Muscle of leg (tissue), 11 donors: ENCODE measurements around the gene COL5A1. TPM values are rescaled to one million over a fixed set of nuclear protein-coding genes. Genes with fewer than 3 reads are reported as not detected.

ENCODE experiments used
- DNase-seq: peaks from one replicate; pipeline ENCODE4 v3.0.0; 2013
- H3K27ac ChIP-seq: one replicate; pipeline ENCODE4 v1.5.1; 2013; ENCODE audit warnings: mild to moderate bottlenecking, low read length, control low read depth
- H3K27me3 ChIP-seq: one replicate; pipeline ENCODE4 v1.6.1; 2013; ENCODE audit warnings: low read length; ENCODE audit not compliant: control insufficient read depth, insufficient read depth
- H3K36me3 ChIP-seq: one replicate; pipeline ENCODE4 v1.6.1; 2013; ENCODE audit warnings: low read length; ENCODE audit not compliant: control insufficient read depth, insufficient read depth
- H3K4me1 ChIP-seq: one replicate; pipeline ENCODE4 v1.6.1; 2013; ENCODE audit warnings: low read length; ENCODE audit not compliant: control insufficient read depth, insufficient read depth
- H3K4me3 ChIP-seq: one replicate; pipeline ENCODE4 v1.5.1; 2013; ENCODE audit warnings: low read length, control low read depth
- H3K9me3 ChIP-seq: replicated peaks from 2 replicates; pipeline ENCODE4 v1.6.1; 2013; ENCODE audit warnings: low read depth, low read length; ENCODE audit not compliant: control insufficient read depth
- WGBS: methylation state at CpG from one replicate; pipeline ENCODE4 v1.1.5; 2013; ENCODE audit warnings: missing lambda C conversion rate; ENCODE audit not compliant: insufficient coverage; 5-methylcytosine and 5-hydroxymethylcytosine counted together
- polyA plus RNA-seq, 8 donors: library from polyadenylated mRNA; unstranded; fragments of 120-200 nt; gene quantifications; one replicate each; pipeline versions ENCODE4 v1.2.1 to v1.2.3, GENCODE V29; 2013; ENCODE audit warnings: inconsistent platforms in 1 of 8, low replicate concordance in 1 of 8; ENCODE audit not compliant: insufficient read length in 8 of 8, insufficient read depth in 1 of 8
- total RNA-seq: library from RNA; stranded (reverse); fragments of 120-200 nt; gene quantifications from one replicate; pipeline ENCODE4 v1.2.4, GENCODE V29; 2013

COL5A1 gene
- total and polyA plus RNA-seq, 9 donors, result 293 to 921 (median 564) TPM

- H3K9me3 ChIP-seq, result no peaks in the 10 kb centered on the region
- H3K36me3 ChIP-seq, result peaks cover 76% of the 10 kb centered on the region
- peak overlapping the region; percentile 65 for H3K27ac ChIP-seq
- 59% methylated on average over 23 of the region's 23 CpGs for WGBS
- H3K27me3 ChIP-seq, result no peaks in the 10 kb centered on the region
- DNase-seq, result peak; percentile 79
- peaks cover 30% of the 10 kb centered on the region for H3K4me1 ChIP-seq
- no peak overlapping the region for H3K4me3 ChIP-seq
Measured at GRCh38 chr9:134785325-134786108, 143.9 kb downstream of the COL5A1 start.

DNA sequence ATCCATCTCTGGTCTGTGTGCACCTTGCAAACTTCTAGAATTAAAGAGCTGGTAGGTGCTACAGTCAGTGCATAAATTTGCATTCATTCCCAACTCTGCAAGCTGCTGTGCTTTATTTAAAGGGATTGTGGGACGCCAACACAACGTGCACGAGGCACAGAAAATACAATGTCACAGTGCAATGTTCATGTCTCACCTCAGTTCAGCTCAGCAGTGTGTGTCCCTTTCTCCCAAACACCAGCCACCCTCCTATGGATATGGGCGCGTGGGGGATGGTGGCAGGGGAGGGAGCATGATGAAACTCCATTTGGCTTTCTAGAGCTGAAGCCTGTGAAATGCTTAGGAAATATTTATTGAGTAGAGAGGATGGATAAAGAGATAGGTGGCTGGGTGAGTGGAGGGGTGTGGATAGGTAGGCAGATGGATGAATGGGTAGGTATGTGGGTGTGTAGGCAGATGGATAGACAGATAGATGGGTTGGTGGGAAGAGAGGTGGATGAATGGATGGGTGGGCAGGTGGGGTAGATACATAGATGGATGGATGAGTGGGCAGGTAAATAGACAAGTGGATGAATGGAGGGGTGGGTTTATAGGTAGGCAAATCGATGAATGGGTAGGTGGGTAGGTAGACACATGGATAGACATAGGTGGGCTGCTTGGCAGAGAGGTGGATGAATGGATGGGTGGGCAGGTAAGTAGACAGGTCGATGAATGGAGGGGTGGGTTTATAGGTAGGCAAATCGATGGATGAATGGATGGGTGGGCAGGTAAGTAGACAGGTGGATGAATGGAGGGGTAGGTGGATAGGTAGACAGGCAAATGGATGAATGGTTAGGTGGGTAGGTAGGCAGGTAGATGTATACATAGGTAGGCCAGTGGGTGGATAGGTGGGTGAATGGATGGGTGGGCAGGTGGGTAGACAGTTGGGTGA lies 146.3 kb downstream of the COL5A1 start:
- H3K27ac ChIP-seq, result no peak overlapping the region
- H3K36me3 ChIP-seq, result peaks cover 74% of the 10 kb centered on the region
- WGBS, result 95% methylated on average over 4 of the region's 8 CpGs

GRCh38 chr9:134789168-134789567 lies 147.6 kb downstream of the COL5A1 start:
- Histone ChIP-seq H3K27ac (peak overlapping the region; percentile 42), H3K27me3 (no peaks in the 10 kb centered on the region), H3K4me1 (peaks cover 26% of the 10 kb centered on the region), H3K4me3 (no peak overlapping the region), H3K9me3 (no peaks in the 10 kb centered on the region), H3K36me3 (peaks cover 67% of the 10 kb centered on the region)
- no peak for DNase-seq
- WGBS, result 54% methylated on average over 6 of the region's 8 CpGs

More for the DNA sequence above, 146.3 kb downstream of the COL5A1 start:
- H3K9me3 ChIP-seq, result no peaks in the 10 kb centered on the region
- no peak for DNase-seq
- peaks cover 29% of the 10 kb centered on the region for H3K4me1 ChIP-seq
- H3K27me3 ChIP-seq, result no peaks in the 10 kb centered on the region
- H3K4me3 ChIP-seq, result no peak overlapping the region

DNA sequence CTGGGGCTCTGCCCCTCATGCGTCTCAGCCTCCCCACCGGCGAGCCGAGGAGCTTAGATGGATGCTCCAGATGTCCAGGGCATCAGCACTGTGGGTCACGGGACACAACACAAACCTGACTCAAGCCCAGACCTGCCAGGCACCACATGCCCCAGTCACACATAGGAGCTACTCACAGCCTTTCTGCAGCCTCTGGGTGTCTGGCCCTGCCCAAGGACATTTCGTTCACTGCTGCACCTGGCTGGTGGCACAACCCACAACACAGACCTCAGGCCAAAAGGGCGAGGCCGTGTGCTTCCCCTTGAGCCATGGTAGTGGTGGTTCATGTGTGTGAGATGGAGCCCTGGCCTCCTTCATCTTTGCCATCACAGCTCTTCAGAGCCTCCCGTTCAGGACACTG lies 149.4 kb downstream of the COL5A1 start:
- Histone ChIP-seq H3K4me1 (peaks cover 11% of the 10 kb centered on the region), H3K4me3 (no peak overlapping the region), H3K27me3 (no peaks in the 10 kb centered on the region), H3K9me3 (no peaks in the 10 kb centered on the region), H3K36me3 (peaks cover 66% of the 10 kb centered on the region), H3K27ac (no peak overlapping the region)
- DNase-seq, result no peak
- 74% methylated on average over 6 of the region's 9 CpGs for WGBS

GRCh38 chr9:134792627-134793026 lies 151.0 kb downstream of the COL5A1 start:
- H3K4me1 ChIP-seq, result peaks cover 11% of the 10 kb centered on the region
- no peaks in the 10 kb centered on the region for H3K27me3 ChIP-seq
- 84% methylated on average over 6 of the region's 21 CpGs for WGBS
- H3K4me3 ChIP-seq, result no peak overlapping the region
- no peaks in the 10 kb centered on the region for H3K9me3 ChIP-seq
- H3K27ac ChIP-seq, result no peak overlapping the region
- peaks cover 66% of the 10 kb centered on the region for H3K36me3 ChIP-seq
- no peak for DNase-seq

GRCh38 chr9:134793288-134794188 lies 151.9 kb downstream of the COL5A1 start:
- 79% methylated on average over 11 of the region's 23 CpGs for WGBS
- Histone ChIP-seq H3K27ac (peak overlapping the region; percentile 17), H3K36me3 (peaks cover 74% of the 10 kb centered on the region), H3K27me3 (no peaks in the 10 kb centered on the region), H3K4me3 (no peak overlapping the region), H3K9me3 (no peaks in the 10 kb centered on the region), H3K4me1 (peaks cover 11% of the 10 kb centered on the region)
- peak; percentile 56 for DNase-seq

DNA sequence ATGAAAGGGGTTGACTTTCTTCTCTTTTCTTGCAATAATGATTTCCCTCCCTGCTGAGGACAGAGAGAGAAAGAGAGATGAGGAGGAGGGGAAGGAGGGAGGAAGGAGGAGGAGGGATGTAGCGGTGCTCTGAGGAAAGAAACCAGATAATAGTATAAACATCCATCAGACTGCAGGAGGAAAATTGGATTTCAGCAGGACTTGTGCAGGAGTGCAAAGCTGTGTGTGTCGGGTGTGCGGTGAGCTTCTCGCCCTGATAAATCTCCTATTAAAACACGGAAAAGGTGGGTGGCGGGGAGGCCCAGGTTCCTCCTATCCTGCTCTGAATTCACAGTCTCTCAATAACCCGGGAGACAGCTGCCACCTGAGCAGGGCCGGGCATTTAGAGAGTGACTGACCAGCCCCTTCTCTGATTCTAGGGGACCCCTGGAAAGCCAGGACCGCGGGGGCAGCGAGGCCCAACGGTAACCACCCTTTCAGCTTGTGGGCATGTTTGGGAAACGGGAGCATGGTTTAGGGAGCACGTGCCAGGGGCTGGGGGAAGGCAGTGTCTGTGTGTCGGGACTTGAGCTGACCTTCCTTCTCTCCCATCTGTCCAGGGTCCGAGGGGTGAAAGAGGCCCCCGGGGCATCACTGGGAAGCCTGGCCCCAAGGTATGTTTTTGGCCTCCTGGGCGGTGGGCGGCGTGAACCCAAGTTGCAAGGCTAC lies 153.2 kb downstream of the COL5A1 start:
- Histone ChIP-seq H3K4me1 (peaks cover 19% of the 10 kb centered on the region), H3K27me3 (no peaks in the 10 kb centered on the region), H3K9me3 (no peaks in the 10 kb centered on the region), H3K4me3 (no peak overlapping the region), H3K36me3 (peaks cover 76% of the 10 kb centered on the region), H3K27ac (no peak overlapping the region)
- 72% methylated on average over 10 of the region's 20 CpGs for WGBS
- DNase-seq, result no peak

- H3K27ac ChIP-seq, result peak overlapping the region; percentile 29
- H3K36me3 ChIP-seq, result peaks cover 79% of the 10 kb centered on the region
- no peaks in the 10 kb centered on the region for H3K27me3 ChIP-seq
- no peaks in the 10 kb centered on the region for H3K9me3 ChIP-seq
- H3K4me1 ChIP-seq, result peaks cover 23% of the 10 kb centered on the region
- no peak for DNase-seq
- H3K4me3 ChIP-seq, result no peak overlapping the region
- WGBS, result 45% methylated on average over 8 of the region's 8 CpGs
Measured at GRCh38 chr9:134795446-134795845, 153.8 kb downstream of the COL5A1 start.

DNA sequence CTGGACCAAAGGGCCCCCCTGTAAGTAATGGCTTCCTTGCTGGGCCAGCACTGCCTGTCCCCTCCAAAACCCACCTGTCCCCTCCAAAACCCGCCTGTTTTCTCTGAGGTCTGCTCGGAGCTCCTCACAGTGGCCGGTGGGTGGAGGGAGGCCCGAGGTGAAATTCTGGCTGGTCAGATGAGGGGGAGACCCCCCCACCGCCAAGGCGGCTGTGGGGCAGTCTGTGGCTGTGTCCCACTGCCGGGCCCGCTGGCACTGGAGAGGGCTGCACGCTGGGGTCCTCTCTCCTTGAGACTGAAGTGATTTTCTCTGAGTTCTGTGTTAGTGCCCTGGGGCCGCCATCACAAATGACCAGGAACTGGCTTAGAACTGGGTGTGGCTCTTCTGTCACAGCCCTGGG lies 155.3 kb downstream of the COL5A1 start:
- peaks cover 36% of the 10 kb centered on the region for H3K4me1 ChIP-seq
- no peaks in the 10 kb centered on the region for H3K9me3 ChIP-seq
- H3K27ac ChIP-seq, result no peak overlapping the region
- no peak overlapping the region for H3K4me3 ChIP-seq
- no peak for DNase-seq
- H3K36me3 ChIP-seq, result peaks cover 78% of the 10 kb centered on the region
- WGBS, result 90% methylated on average over 6 of the region's 10 CpGs
- H3K27me3 ChIP-seq, result no peaks in the 10 kb centered on the region
